HCT116 (cell line): Measurements from ENCODE around the gene CUL4A. TPM values are rescaled to one million over a fixed set of nuclear protein-coding genes. Genes with fewer than 3 reads are reported as not detected.
A peak's percentile ranks its signal among the peaks of the same experiment; 100 is the strongest.

Source experiments
- ATAC-seq: fragments of 200-7000 bp; cut with Tn5 transposase; 2 replicates; pipeline ENCODE4 v1.9.1; 2020; ENCODE audit warnings: mild to moderate bottlenecking, moderate library complexity
- BruUV-seq: library from RNA; stranded (reverse); fragments of 400-500 nt; replicated peaks from 2 replicates; lab custom pipeline; 2021; lab: Mats Ljungman, UMichigan
- CTCF ChIA-PET: fragments of 300-600 bp; sonication (Branson Sonifier 250); formaldehyde crosslinking; loops from one replicate; lab custom pipeline; 2021; ENCODE audit warnings: antibody characterized with exemption; lab: Charles Lee
- POLR2A ChIA-PET: fragments of 300-600, 350-600 bp; sonication (Branson Sonifier 250); formaldehyde crosslinking; loops from one replicate; lab custom pipeline; 2021; ENCODE audit warnings: antibody characterized with exemption; lab: Charles Lee
- RAD21 ChIA-PET, 2 experiments: fragments of 300-600 bp; sonication (Branson Sonifier 250); formaldehyde crosslinking; loops; one replicate each; lab custom pipeline; 2023; ENCODE audit warnings: low total read pairs in 2 of 2; ENCODE audit not compliant: uncharacterized antibody in 2 of 2, unreplicated experiment in 2 of 2, low non-redundant PET in 1 of 2; lab: Charles Lee
- DNase-seq: peaks from one replicate; pipeline ENCODE4 v3.0.0-alpha.2; 2010; ENCODE audit warnings: low read depth, low spot score
- H2AFZ ChIP-seq: fragments of 200-600 bp; shearing (Covaris generic), sonication (generic); 2 replicates; pipeline ENCODE4 v1.6.1; 2017; ENCODE audit warnings: low read depth, mixed run types, mixed read lengths, antibody characterized with exemption, low read length; ENCODE audit not compliant: poor library complexity, severe bottlenecking
- H3K27ac ChIP-seq: 2 replicates; pipeline ENCODE4 v1.5.1; 2012; ENCODE audit warnings: low read depth, low read length
- H3K27me3 ChIP-seq: fragments of 200-600 bp; sonication (generic); 2 replicates; pipeline ENCODE4 v1.6.1; 2016; ENCODE audit warnings: mixed run types, low read length, mixed read lengths; ENCODE audit not compliant: insufficient read depth
- H3K36me3 ChIP-seq, 2 experiments: fragments of 200-500 bp in 1 of 2; fragments of 200-600 bp in 1 of 2; sonication (Bioruptor generic) in 1 of 2; sonication (generic) in 1 of 2; 2 replicates each; pipeline versions ENCODE4 v1.5.1 to v1.6.1; 2014 to 2016; ENCODE audit warnings: low read length in 2 of 2, inconsistent platforms in 1 of 2, mixed read lengths in 1 of 2, mixed run types in 1 of 2; ENCODE audit not compliant: insufficient read depth in 2 of 2, control insufficient read depth in 1 of 2
- H3K4me1 ChIP-seq, 2 experiments: fragments of 200-600 bp in 1 of 2; sonication (generic) in 1 of 2; 2 replicates each; pipeline versions ENCODE4 v1.5.1 to v1.6.1; 2012 to 2017; ENCODE audit warnings: low read length in 2 of 2, inconsistent platforms in 1 of 2, mild to moderate bottlenecking in 1 of 2, mixed read lengths in 1 of 2, mixed run types in 1 of 2, moderate library complexity in 1 of 2; ENCODE audit not compliant: insufficient read depth in 2 of 2, control insufficient read depth in 1 of 2
- H3K4me2 ChIP-seq: fragments of 200-600 bp; sonication (generic); 2 replicates; pipeline ENCODE4 v1.6.1; 2017; ENCODE audit warnings: mixed run types, low read length, mixed read lengths
- H3K4me3 ChIP-seq, 2 experiments: fragments of 200-600 bp in 1 of 2; sonication (generic) in 1 of 2; replicated peaks in 1 of 2; 2 replicates each; pipeline ENCODE4 v1.5.1; 2011 to 2016; ENCODE audit warnings: low read length in 2 of 2, control low read depth in 1 of 2, low read depth in 1 of 2, mild to moderate bottlenecking in 1 of 2, mixed read lengths in 1 of 2, mixed run types in 1 of 2
- H3K79me2 ChIP-seq: fragments of 200-600 bp; sonication (generic); 2 replicates; pipeline ENCODE4 v1.6.1; 2017; ENCODE audit warnings: mild to moderate bottlenecking, mixed run types, low read length, moderate library complexity, mixed read lengths; ENCODE audit not compliant: insufficient read depth
- H3K9ac ChIP-seq: fragments of 200-600 bp; sonication (generic); 2 replicates; pipeline ENCODE4 v1.6.1; 2016; ENCODE audit warnings: low read length, mixed read lengths
- H3K9me2 ChIP-seq: fragments of 200-600 bp; sonication (generic), shearing (Covaris generic); 2 replicates; pipeline ENCODE4 v1.6.1; 2017; ENCODE audit warnings: mixed run types, mild to moderate bottlenecking, moderate library complexity; ENCODE audit not compliant: insufficient read depth
- H3K9me3 ChIP-seq, 2 experiments: fragments of 200-500 bp in 1 of 2; fragments of 200-600 bp in 1 of 2; sonication (Bioruptor generic) in 1 of 2; sonication (generic) in 1 of 2; 2 replicates each; pipeline ENCODE4 v1.6.1; 2014 to 2017; ENCODE audit warnings: low read length in 2 of 2, mixed read lengths in 2 of 2, inconsistent platforms in 1 of 2, low read depth in 1 of 2, mild to moderate bottlenecking in 1 of 2, mixed run types in 1 of 2, moderate library complexity in 1 of 2; ENCODE audit not compliant: control insufficient read depth in 1 of 2, insufficient read depth in 1 of 2
- H4K20me1 ChIP-seq: fragments of 200-600 bp; sonication (generic), shearing (Covaris generic); 2 replicates; pipeline ENCODE4 v1.6.1; 2017; ENCODE audit warnings: mixed run types, mild to moderate bottlenecking, moderate library complexity; ENCODE audit not compliant: insufficient read depth
- ATF3 ChIP-seq: IDR thresholded peaks from 2 replicates; pipeline ENCODE4 v1.6.1; 2012
- CBX3 ChIP-seq: IDR thresholded peaks from 2 replicates; pipeline ENCODE4 v1.6.1; 2012; ENCODE audit warnings: low read depth
- CEBPB ChIP-seq: IDR thresholded peaks from 2 replicates; pipeline ENCODE4 v1.6.1; 2012; ENCODE audit warnings: low read depth
- ELF1 ChIP-seq: IDR thresholded peaks from 2 replicates; pipeline ENCODE4 v1.6.1; 2012; ENCODE audit warnings: low read depth, borderline replicate concordance
- EZH2 ChIP-seq: fragments of 200-600 bp; sonication (generic); IDR thresholded peaks from 2 replicates; pipeline ENCODE4 v1.6.1; 2017; ENCODE audit warnings: antibody characterized with exemption, mixed run types
- JUND ChIP-seq: IDR thresholded peaks from 2 replicates; pipeline ENCODE4 v1.6.1; 2012
- MAX ChIP-seq: IDR thresholded peaks from 2 replicates; pipeline ENCODE4 v1.6.1; 2012
- REST ChIP-seq: IDR thresholded peaks from 2 replicates; pipeline ENCODE4 v1.6.1; 2012; ENCODE audit warnings: low read depth
- SIN3A ChIP-seq: IDR thresholded peaks from 2 replicates; pipeline ENCODE4 v1.6.1; 2012; ENCODE audit warnings: low read depth
- ZFX ChIP-seq: fragments of 450-650 bp; IDR thresholded peaks from 2 replicates; pipeline ENCODE4 v1.6.1; 2017
- ZNF274 ChIP-seq: fragments of 200-500 bp; sonication (Bioruptor generic); IDR thresholded peaks from 2 replicates; pipeline ENCODE4 v1.6.1; 2014; ENCODE audit warnings: mild to moderate bottlenecking, low read depth, low read length, inconsistent platforms
- intact Hi-C: fragments of 100-400 bp; cut with micrococcal nuclease; formaldehyde crosslinking; loops from 2 replicates; pipeline ENCODE4 v1.10.0; 2022
- total RNA-seq: library from RNA; stranded (reverse); gene quantifications from one replicate; pipeline ENCODE4 v1.2.1, GENCODE V29; 2021; ENCODE audit not compliant: unreplicated experiment

The CUL4A gene
- total RNA-seq, 1 experiment from 2014 or later: 76.5 TPM

GRCh38 chr13:113288880-113289279, 79.5 kb downstream of the CUL4A start:
- no peaks in the 10 kb centered on the region for H3K9me2 ChIP-seq
- RAD21 ChIA-PET: no interaction called here
- no peak for ATAC-seq
- H3K4me3 ChIP-seq: no peak overlapping the region
- intact Hi-C loops: no loop called here
- no peaks in the 10 kb centered on the region for H3K79me2 ChIP-seq
- POLR2A ChIA-PET: no interaction called here
- BruUV-seq: no TSS peak
- H3K27ac ChIP-seq: no peak overlapping the region
- no peak for TF ChIP-seq JUND
- no peak for TF ChIP-seq ELF1
- TF ChIP-seq REST: no peak
- no peak for TF ChIP-seq ZFX
- no peak for TF ChIP-seq CEBPB
- no peak overlapping the region for H3K9ac ChIP-seq
- peaks cover 8% of the 10 kb centered on the region; the same call in 1 of the 2 replicates for H3K27me3 ChIP-seq
- peaks cover 6 to 13% of the 10 kb centered on the region in 2 experiments; a peak in 3 of 4 replicates for H3K4me1 ChIP-seq
- no peaks in the 10 kb centered on the region for H4K20me1 ChIP-seq
- H3K4me2 ChIP-seq: no peak overlapping the region
- no peaks in the 10 kb centered on the region for H3K9me3 ChIP-seq
- H3K36me3 ChIP-seq: no peaks in the 10 kb centered on the region
- DNase-seq: no peak
- H2AFZ ChIP-seq: no peak overlapping the region
- CTCF ChIA-PET: no interaction called here

GRCh38 chr13:113291129-113291528, 81.7 kb downstream of the CUL4A start:
- Histone ChIP-seq H3K4me3 (no peak overlapping the region), H3K36me3 (no peaks in the 10 kb centered on the region), H3K9ac (no peak overlapping the region), H3K4me2 (peak overlapping the region; percentile 69; the same call in 1 of the 2 replicates), H3K9me2 (no peaks in the 10 kb centered on the region), H4K20me1 (no peaks in the 10 kb centered on the region), H3K4me1 (peaks cover 6 to 13% of the 10 kb centered on the region in 2 experiments; a peak in 3 of 4 replicates), H3K27ac (no peak overlapping the region), H3K27me3 (peaks cover 8% of the 10 kb centered on the region; the same call in 1 of the 2 replicates), H3K9me3 (no peaks in the 10 kb centered on the region), H3K79me2 (no peaks in the 10 kb centered on the region), H2AFZ (no peak overlapping the region)
- no peak for TF ChIP-seq MAX
- TF ChIP-seq EZH2: no peak
- TF ChIP-seq JUND: no peak
- no peak for TF ChIP-seq ATF3
- no peak for TF ChIP-seq SIN3A
- TF ChIP-seq CBX3: no peak
- no peak for TF ChIP-seq ZNF274
- ChIA-PET CTCF (no interaction called here), POLR2A (interaction anchor here (0.6 kb wide), 1 partner anchor 163 kb away, joined by 3 read pairs; no protein-coding TSS in a partner anchor), RAD21 (no interaction called here)
- no peak for DNase-seq
- ATAC-seq: no peak
- no TSS peak for BruUV-seq
- intact Hi-C loops: no loop called here
